Activated naive CD8-positive, alpha-beta T cell treated with anti-CD3 and anti-CD28 coated beads for 36 hours (primary cell): ENCODE measurements around the gene GLRX5. TPM values are rescaled to one million over a fixed set of nuclear protein-coding genes. Genes with fewer than 3 reads are reported as not detected.
"Not testable (repeated sequence)": the region's sequence is repeated elsewhere in the genome, so short reads cannot be mapped to it uniquely, and the experiment has no call there.

Experiments used
- DNase-seq: peaks from one replicate; pipeline ENCODE4 v3.0.0; 2021
- H3K27ac Mint-ChIP-seq: one replicate; pipeline ENCODE4 v1.8.0; 2022; ENCODE audit warnings: mild to moderate bottlenecking, moderate library complexity, mixed read lengths
- H3K27me3 Mint-ChIP-seq: one replicate; pipeline ENCODE4 v1.8.0; 2022; ENCODE audit warnings: mild to moderate bottlenecking, mixed read lengths
- H3K36me3 Mint-ChIP-seq: one replicate; pipeline ENCODE4 v1.8.0; 2021; ENCODE audit warnings: mild to moderate bottlenecking, mixed read lengths
- H3K4me1 Mint-ChIP-seq: one replicate; pipeline ENCODE4 v1.8.0; 2021; ENCODE audit warnings: mixed read lengths
- H3K4me3 Mint-ChIP-seq: one replicate; pipeline ENCODE4 v1.8.0; 2022; ENCODE audit warnings: mild to moderate bottlenecking, moderate library complexity, mixed read lengths
- H3K9me3 Mint-ChIP-seq: one replicate; pipeline ENCODE4 v1.8.0; 2022; ENCODE audit warnings: mixed read lengths
- total RNA-seq, 2 experiments: library from RNA; stranded (reverse); gene quantifications; one replicate each; pipeline ENCODE4 v1.2.3, GENCODE V29; 2021

GLRX5 gene
- total RNA-seq, 2 experiments from 2014 or later: 57.9 to 60.7 TPM

GRCh38 chr14:95575840-95576473 is 41.1 kb downstream of the GLRX5 start:
- DNase-seq: no peak
- Mint-ChIP-seq H3K27me3 (peaks cover 5% of the 10 kb centered on the region), H3K36me3 (no peaks in the 10 kb centered on the region)

GRCh38 chr14:95577067-95577800 is 42.4 kb downstream of the GLRX5 start:
- Mint-ChIP-seq H3K27ac (no peak overlapping the region), H3K4me1 (no peaks in the 10 kb centered on the region), H3K27me3 (peaks cover 5% of the 10 kb centered on the region), H3K4me3 (no peak overlapping the region), H3K9me3 (no peaks in the 10 kb centered on the region), H3K36me3 (no peaks in the 10 kb centered on the region)
- DNase-seq: no peak

More at GRCh38 chr14:95575840-95576473, 41.1 kb downstream of the GLRX5 start:
- Mint-ChIP-seq H3K4me1 (no peaks in the 10 kb centered on the region), H3K4me3 (no peak overlapping the region), H3K9me3 (no peaks in the 10 kb centered on the region), H3K27ac (no peak overlapping the region)

- peaks cover 5% of the 10 kb centered on the region for H3K27me3 Mint-ChIP-seq
- H3K36me3 Mint-ChIP-seq: no peaks in the 10 kb centered on the region
- no peaks in the 10 kb centered on the region for H3K4me1 Mint-ChIP-seq
- no peak overlapping the region for H3K27ac Mint-ChIP-seq
- no peak for DNase-seq
- no peak overlapping the region for H3K4me3 Mint-ChIP-seq
- no peaks in the 10 kb centered on the region for H3K9me3 Mint-ChIP-seq
Measured at GRCh38 chr14:95577870-95578269, 43.0 kb downstream of the GLRX5 start.

- H3K9me3 Mint-ChIP-seq, H3K27ac Mint-ChIP-seq, H3K36me3 Mint-ChIP-seq, DNase-seq, H3K4me1 Mint-ChIP-seq, H3K27me3 Mint-ChIP-seq, H3K4me3 Mint-ChIP-seq: not testable (repeated sequence)
Measured at GRCh38 chr14:95583836-95584617, 49.2 kb downstream of the GLRX5 start.

GRCh38 chr14:95585953-95586620 is 51.2 kb downstream of the GLRX5 start:
- no peak for DNase-seq

GRCh38 chr14:95591182-95591581 is 56.3 kb downstream of the GLRX5 start:
- not testable (repeated sequence) for H3K4me3 Mint-ChIP-seq, H3K36me3 Mint-ChIP-seq, DNase-seq, H3K27ac Mint-ChIP-seq, H3K9me3 Mint-ChIP-seq, H3K4me1 Mint-ChIP-seq, H3K27me3 Mint-ChIP-seq

More at GRCh38 chr14:95585953-95586620, 51.2 kb downstream of the GLRX5 start:
- Mint-ChIP-seq H3K36me3 (no peaks in the 10 kb centered on the region), H3K27ac (no peak overlapping the region), H3K27me3 (peaks cover 8% of the 10 kb centered on the region), H3K9me3 (peaks cover 2% of the 10 kb centered on the region), H3K4me1 (no peaks in the 10 kb centered on the region), H3K4me3 (no peak overlapping the region)

Other genes with a start within 250 kb of the GLRX5 start
- under 1 TPM; 0.66 to 0.91 TPM for gene CLMN, start 215.1 kb upstream of the GLRX5 start, total RNA-seq
- 10 to 100 TPM; 38.0 to 38.8 TPM for gene SYNE3, start 18.4 kb upstream of the GLRX5 start, total RNA-seq
- not detected for gene TCL1B, start 151.4 kb downstream of the GLRX5 start, total RNA-seq
- 1 to 10 TPM; 2.8 to 3.0 TPM for gene TCL1A, start 179.1 kb downstream of the GLRX5 start, total RNA-seq